SU-DHL-6 (cell line): ENCODE results near the gene PYY.

Experiments
- H2AFZ ChIP-seq: fragments of 200-600 bp; sonication (generic); 2 replicates; pipeline ENCODE4 v1.6.1; 2014; ENCODE audit warnings: low read depth, mild to moderate bottlenecking, moderate library complexity, mixed read lengths, antibody characterized with exemption, low read length; ENCODE audit not compliant: severe bottlenecking
- H3F3A ChIP-seq: fragments of 200-600 bp; shearing (Covaris generic); 2 replicates; pipeline ENCODE4 v1.6.0; 2016; ENCODE audit warnings: antibody characterized with exemption, mild to moderate bottlenecking; ENCODE audit not compliant: insufficient read depth
- H3K27ac ChIP-seq: fragments of 200-600 bp; sonication (generic); 2 replicates; pipeline ENCODE4 v1.5.1; 2016; ENCODE audit warnings: low read depth, mild to moderate bottlenecking, low read length, moderate library complexity, mixed read lengths
- H3K27me3 ChIP-seq: fragments of 200-600 bp; sonication (generic), shearing (Covaris generic); 2 replicates; pipeline ENCODE4 v1.6.0; 2014; ENCODE audit warnings: mild to moderate bottlenecking, low read length
- H3K36me3 ChIP-seq: fragments of 200-600 bp; sonication (generic); 2 replicates; pipeline ENCODE4 v1.6.1; 2014; ENCODE audit warnings: mild to moderate bottlenecking, low read length, mixed read lengths
- H3K4me2 ChIP-seq: fragments of 300-600, 200-600 bp; shearing (Covaris generic), sonication (generic); 2 replicates; pipeline ENCODE4 v1.6.0; 2014; ENCODE audit warnings: low read length, low read depth, mild to moderate bottlenecking; ENCODE audit not compliant: poor library complexity, severe bottlenecking
- H3K4me3 ChIP-seq: fragments of 200-600 bp; sonication (generic); 2 replicates; pipeline ENCODE4 v1.5.1; 2014; ENCODE audit warnings: antibody characterized with exemption, low read length, mild to moderate bottlenecking, mixed read lengths; ENCODE audit not compliant: insufficient read depth, poor library complexity, severe bottlenecking
- H3K79me2 ChIP-seq: fragments of 200-600 bp; sonication (generic); 2 replicates; pipeline ENCODE4 v1.6.1; 2014; ENCODE audit warnings: mild to moderate bottlenecking, low read length, moderate library complexity; ENCODE audit not compliant: insufficient read depth
- H3K9ac ChIP-seq: fragments of 200-600 bp; sonication (generic); 2 replicates; pipeline ENCODE4 v1.7.0; 2014; ENCODE audit warnings: mild to moderate bottlenecking, low read length
- H3K9me2 ChIP-seq: fragments of 200-600 bp; sonication (generic); replicated peaks from 2 replicates; pipeline ENCODE4 v1.6.1; 2014; ENCODE audit warnings: low read length; ENCODE audit not compliant: insufficient read depth
- H3K9me3 ChIP-seq: fragments of 200-600 bp; sonication (generic); 2 replicates; pipeline ENCODE4 v1.6.1; 2014; ENCODE audit warnings: low read length, mixed read lengths; ENCODE audit not compliant: insufficient read depth
- H4K20me1 ChIP-seq: fragments of 200-600 bp; sonication (generic); 2 replicates; pipeline ENCODE4 v1.6.1; 2014; ENCODE audit warnings: low read depth, mild to moderate bottlenecking, antibody characterized with exemption, low read length, moderate library complexity, mixed read lengths
- CTCF ChIP-seq: fragments of 200-600 bp; sonication (generic); IDR thresholded peaks from one replicate; pipeline ENCODE4 v1.5.1; 2017; ENCODE audit warnings: antibody characterized with exemption, mild to moderate bottlenecking, low read length, moderate library complexity; ENCODE audit not compliant: insufficient read depth, poor library complexity, severe bottlenecking
- EZH2phosphoT487 ChIP-seq: fragments of 200-600 bp; sonication (generic), shearing (Covaris generic); conservative IDR thresholded peaks from 2 replicates; pipeline ENCODE4 v1.6.1; 2018; ENCODE audit warnings: mild to moderate bottlenecking, antibody characterized with exemption, low read length, moderate library complexity, mixed read lengths

PYY gene

GRCh38 chr17:43953746-43954145 lies at the start of gene PYY:
Gene PYY (minus strand): TSS chr17:43953940. CDS start chr17:43953483, 457 bp downstream.
- Histone ChIP-seq H3K79me2 (no peaks in the 10 kb centered on the region), H4K20me1 (no peaks in the 10 kb centered on the region), H3K36me3 (no peaks in the 10 kb centered on the region), H3K9ac (no peak within 1 kb of the TSS), H3F3A (no peaks in the 10 kb centered on the region), H3K4me3 (no peak within 1 kb of the TSS), H3K27me3 (no peaks in the 10 kb centered on the region), H3K9me2 (no peaks in the 10 kb centered on the region), H3K27ac (no peak within 1 kb of the TSS), H3K4me2 (no peak within 1 kb of the TSS), H3K9me3 (no peaks in the 10 kb centered on the region), H2AFZ (no peak within 1 kb of the TSS)
- TF ChIP-seq EZH2phosphoT487 (no peak), CTCF (no peak)

- no peaks in the 10 kb centered on the region for H3F3A ChIP-seq
- H3K36me3 ChIP-seq = no peaks in the 10 kb centered on the region
- H3K9me2 ChIP-seq = no peaks in the 10 kb centered on the region
- H3K4me3 ChIP-seq = no peak overlapping the region
- no peak overlapping the region for H3K9ac ChIP-seq
- no peak overlapping the region for H3K4me2 ChIP-seq
- H2AFZ ChIP-seq = no peak overlapping the region
- TF ChIP-seq EZH2phosphoT487 (no peak), CTCF (no peak)
- H3K27me3 ChIP-seq = no peaks in the 10 kb centered on the region
- no peaks in the 10 kb centered on the region for H4K20me1 ChIP-seq
- H3K9me3 ChIP-seq = no peaks in the 10 kb centered on the region
- H3K79me2 ChIP-seq = no peaks in the 10 kb centered on the region
- H3K27ac ChIP-seq = no peak overlapping the region
These were observed 48.6 kb upstream of the PYY start for GRCh38 chr17:44002141-44002848.

- H4K20me1 ChIP-seq = no peaks in the 10 kb centered on the region
- no peak overlapping the region for H3K9ac ChIP-seq
- H3K9me2 ChIP-seq = no peaks in the 10 kb centered on the region
- H3K4me3 ChIP-seq = no peak overlapping the region
- no peaks in the 10 kb centered on the region for H3K27me3 ChIP-seq
- no peaks in the 10 kb centered on the region for H3K36me3 ChIP-seq
- TF ChIP-seq CTCF (no peak), EZH2phosphoT487 (no peak)
- no peaks in the 10 kb centered on the region for H3F3A ChIP-seq
- H3K9me3 ChIP-seq = no peaks in the 10 kb centered on the region
- H2AFZ ChIP-seq = no peak overlapping the region
- no peak overlapping the region for H3K27ac ChIP-seq
- H3K4me2 ChIP-seq = no peak overlapping the region
- no peaks in the 10 kb centered on the region for H3K79me2 ChIP-seq
These were observed 47.8 kb upstream of the PYY start for GRCh38 chr17:44001461-44001920.
